ENCODE measurements around the gene RINL.
"Not testable (repeated sequence)": the region's sequence is repeated elsewhere in the genome, so short reads cannot be mapped to it uniquely, and the experiment has no call there.

Gene RINL

GRCh38 chr19:38873400-38873799, 4.7 kb downstream of the RINL start:
- DNase-seq: not testable (repeated sequence)

GRCh38 chr19:38870612-38871011, 7.5 kb downstream of the RINL start:
- DNase-seq: no peak

- peak; percentile 92 for DNase-seq
Measured at GRCh38 chr19:38869836-38870607, 8.1 kb downstream of the RINL start.

- peak; percentile 27 for DNase-seq
Measured at GRCh38 chr19:38869160-38869835, 8.8 kb downstream of the RINL start.

GRCh38 chr19:38868551-38868950, 9.5 kb downstream of the RINL start:
- no peak for DNase-seq

- DNase-seq: no peak
Measured at GRCh38 chr19:38867171-38867780, 10.8 kb downstream of the RINL start.

- no peak for DNase-seq
Measured at GRCh38 chr19:38862321-38863059, 15.6 kb downstream of the RINL start.

- no peak for DNase-seq
Measured at GRCh38 chr19:38861368-38861767, 16.7 kb downstream of the RINL start.

GRCh38 chr19:38859631-38860204, 18.4 kb downstream of the RINL start:
- not testable (repeated sequence) for DNase-seq

GRCh38 chr19:38856813-38857212, 21.3 kb downstream of the RINL start:
- no peak for DNase-seq

GRCh38 chr19:38855751-38856150, 22.3 kb downstream of the RINL start:
- DNase-seq: not testable (repeated sequence)

- not testable (repeated sequence) for DNase-seq
Measured at GRCh38 chr19:38854961-38855360, 23.1 kb downstream of the RINL start.

- no peak for DNase-seq
Measured at GRCh38 chr19:38853214-38853613, 24.9 kb downstream of the RINL start.

GRCh38 chr19:38852231-38853044, 25.6 kb downstream of the RINL start:
- peak; percentile 67 for DNase-seq

GRCh38 chr19:38851622-38852230, 26.3 kb downstream of the RINL start:
- peak; percentile 92 for DNase-seq

GRCh38 chr19:38850976-38851621, 27.0 kb downstream of the RINL start:
- peak; percentile 37 for DNase-seq

- DNase-seq: peak; percentile 99
Measured at GRCh38 chr19:38850436-38850975, 27.6 kb downstream of the RINL start.

- peak; percentile 99 for DNase-seq
Measured at GRCh38 chr19:38849860-38850435, 28.1 kb downstream of the RINL start, which contains the start of gene HNRNPL. Gene HNRNPL (minus strand): TSS chr19:38849986. CDS start chr19:38849966, 20 bp downstream.

GRCh38 chr19:38849147-38849859, 28.8 kb downstream of the RINL start:
- DNase-seq: peak; percentile 99

All from stimulated activated CD4-positive, alpha-beta T cell treated with anti-CD3 and anti-CD28 coated beads, Interleukin-4, amount 100 ng/mL, for 24 hours (primary cell).